Glomerular visceral epithelial cell (primary cell): Measurements from ENCODE around the gene CARD8.

Source experiments
- DNase-seq: peaks from one replicate; pipeline ENCODE4 v3.0.0-alpha.2; 2016; ENCODE audit errors: extremely low spot score

The CARD8 gene

DNA sequence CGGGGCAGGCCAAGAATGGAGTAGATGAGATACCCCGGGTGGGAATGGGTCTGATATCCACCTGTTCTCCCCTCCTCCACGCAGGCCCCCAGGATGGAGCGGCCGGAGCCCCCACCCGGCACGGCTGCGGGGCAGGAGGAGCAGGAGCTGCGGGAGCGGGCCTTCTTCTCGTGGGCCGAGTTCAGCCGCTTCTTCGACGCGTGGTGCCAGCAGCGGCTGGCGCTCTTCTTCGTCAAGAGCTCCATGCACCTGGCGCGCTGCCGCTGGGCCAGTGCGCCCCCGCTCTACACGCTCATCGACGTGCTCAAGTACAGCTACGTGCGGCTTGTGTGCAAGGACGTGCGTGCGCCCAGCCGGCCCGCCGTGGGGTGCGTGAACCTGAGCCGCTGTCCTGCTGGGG, 84.0 kb downstream of the CARD8 start:
- no peak for DNase-seq

- DNase-seq, result no peak
Measured at GRCh38 chr19:48170817-48171347, 84.8 kb downstream of the CARD8 start.

- peak; percentile 97 for DNase-seq
Measured at GRCh38 chr19:48169939-48170803, 85.5 kb downstream of the CARD8 start, which contains the start of the genes LIG1 and ZSWIM9. Gene LIG1 (minus strand): TSS chr19:48170344. CDS start chr19:48165566, 4,778 bp downstream. Gene ZSWIM9 (plus strand): TSS chr19:48170680. CDS start chr19:48171803, 1,123 bp downstream.

GRCh38 chr19:48169578-48169938, 86.2 kb downstream of the CARD8 start:
- peak; percentile 86 for DNase-seq

- DNase-seq, result no peak
Measured at GRCh38 chr19:48168689-48169088, 87.0 kb downstream of the CARD8 start.

- DNase-seq, result no peak
Measured at GRCh38 chr19:48158210-48158790, 97.4 kb downstream of the CARD8 start.
